Activated CD4-positive, alpha-beta memory T cell treated with anti-CD3 and anti-CD28 coated beads, Interleukin-2, amount 10 ng/mL, durations not matched to agents 7 days and 5 days (primary cell): Measurements from ENCODE around the gene ISM1. TPM values are rescaled to one million over a fixed set of nuclear protein-coding genes. Genes with fewer than 3 reads are reported as not detected.
A peak's percentile ranks its signal among the peaks of the same experiment; 100 is the strongest.

Experiments
- CTCF ChIA-PET: fragments of 350-600 bp; sonication (Branson Sonifier 250); formaldehyde crosslinking; loops from one replicate; lab custom pipeline; 2021; ENCODE audit warnings: antibody characterized with exemption, inconsistent platforms; lab: Charles Lee
- POLR2A ChIA-PET: fragments of 350-600 bp; sonication (Branson Sonifier 250); formaldehyde crosslinking; loops from one replicate; lab custom pipeline; 2021; ENCODE audit warnings: antibody characterized with exemption; lab: Charles Lee
- DNase-seq: peaks from one replicate; pipeline ENCODE4 v3.0.0-alpha.2; 2020
- H3K27ac Mint-ChIP-seq: one replicate; pipeline ENCODE4 v1.8.0; 2021; ENCODE audit warnings: mild to moderate bottlenecking, mixed read lengths
- H3K27me3 Mint-ChIP-seq: one replicate; pipeline ENCODE4 v1.8.0; 2021; ENCODE audit warnings: mixed read lengths
- H3K36me3 Mint-ChIP-seq: one replicate; pipeline ENCODE4 v1.8.0; 2021; ENCODE audit warnings: low read depth, mixed read lengths
- H3K4me1 Mint-ChIP-seq: one replicate; pipeline ENCODE4 v1.8.0; 2021; ENCODE audit warnings: mixed read lengths
- H3K4me3 Mint-ChIP-seq: one replicate; pipeline ENCODE4 v1.8.0; 2021; ENCODE audit warnings: mild to moderate bottlenecking, mixed read lengths
- H3K9me3 Mint-ChIP-seq: one replicate; pipeline ENCODE4 v1.8.0; 2021; ENCODE audit warnings: mixed read lengths
- total RNA-seq, 2 experiments: library from RNA; stranded (reverse); gene quantifications; one replicate each; pipeline ENCODE4 v1.2.3, GENCODE V29; 2021

ISM1 gene
- total RNA-seq, 2 experiments from 2014 or later: not detected

- Mint-ChIP-seq H3K4me1 (peaks cover 6% of the 10 kb centered on the region), H3K27me3 (peaks cover 46% of the 10 kb centered on the region), H3K9me3 (no peaks in the 10 kb centered on the region), H3K4me3 (no peak overlapping the region), H3K36me3 (no peaks in the 10 kb centered on the region), H3K27ac (no peak overlapping the region)
- ChIA-PET CTCF (no interaction called here), POLR2A (no interaction called here)
- no peak for DNase-seq
Measured at GRCh38 chr20:13211956-13212618, 9.0 kb upstream of the ISM1 start.

- ChIA-PET POLR2A (no interaction called here), CTCF (no interaction called here)
- Mint-ChIP-seq H3K4me1 (peaks cover 6% of the 10 kb centered on the region), H3K27ac (no peak overlapping the region), H3K4me3 (no peak overlapping the region), H3K9me3 (no peaks in the 10 kb centered on the region), H3K27me3 (peaks cover 51% of the 10 kb centered on the region), H3K36me3 (no peaks in the 10 kb centered on the region)
- no peak for DNase-seq
Measured at GRCh38 chr20:13212750-13213149, 8.3 kb upstream of the ISM1 start.

GRCh38 chr20:13213335-13213734 is 7.7 kb upstream of the ISM1 start:
- Mint-ChIP-seq H3K27me3 (peaks cover 57% of the 10 kb centered on the region), H3K27ac (no peak overlapping the region), H3K4me1 (peaks cover 6% of the 10 kb centered on the region), H3K36me3 (no peaks in the 10 kb centered on the region), H3K9me3 (no peaks in the 10 kb centered on the region), H3K4me3 (no peak overlapping the region)
- CTCF ChIA-PET: no interaction called here
- POLR2A ChIA-PET: no interaction called here
- DNase-seq: no peak

GRCh38 chr20:13216533-13216932 is 4.5 kb upstream of the ISM1 start:
- Mint-ChIP-seq H3K4me3 (no peak overlapping the region), H3K27me3 (peaks cover 78% of the 10 kb centered on the region), H3K36me3 (no peaks in the 10 kb centered on the region), H3K4me1 (peaks cover 16% of the 10 kb centered on the region), H3K27ac (no peak overlapping the region), H3K9me3 (no peaks in the 10 kb centered on the region)
- ChIA-PET POLR2A (no interaction called here), CTCF (no interaction called here)
- no peak for DNase-seq

GRCh38 chr20:13219327-13220193 is 1.5 kb upstream of the ISM1 start:
- ChIA-PET POLR2A (no interaction called here), CTCF (no interaction called here)
- H3K27me3 Mint-ChIP-seq: peaks cover 77% of the 10 kb centered on the region

GRCh38 chr20:13220194-13220903 is 725 bp upstream of the ISM1 start:
- Mint-ChIP-seq H3K36me3 (no peaks in the 10 kb centered on the region), H3K4me3 (peak overlapping the region; percentile 64), H3K27ac (no peak overlapping the region), H3K9me3 (no peaks in the 10 kb centered on the region), H3K27me3 (peaks cover 73% of the 10 kb centered on the region), H3K4me1 (peaks cover 15% of the 10 kb centered on the region)
- no peak for DNase-seq
- CTCF ChIA-PET: no interaction called here
- POLR2A ChIA-PET: no interaction called here

More at GRCh38 chr20:13219327-13220193, 1.5 kb upstream of the ISM1 start:
- Mint-ChIP-seq H3K36me3 (no peaks in the 10 kb centered on the region), H3K4me1 (peaks cover 15% of the 10 kb centered on the region), H3K9me3 (no peaks in the 10 kb centered on the region), H3K4me3 (peak overlapping the region; percentile 8), H3K27ac (no peak overlapping the region)
- no peak for DNase-seq

- H3K27ac Mint-ChIP-seq: no peak overlapping the region
- H3K36me3 Mint-ChIP-seq: no peaks in the 10 kb centered on the region
- POLR2A ChIA-PET: no interaction called here
- H3K27me3 Mint-ChIP-seq: peaks cover 68% of the 10 kb centered on the region
- H3K4me1 Mint-ChIP-seq: peaks cover 15% of the 10 kb centered on the region
- CTCF ChIA-PET: interaction anchor here (1.1 kb wide), 1 partner anchor 326 kb away, joined by 4 read pairs; no protein-coding TSS in a partner anchor
- H3K9me3 Mint-ChIP-seq: no peaks in the 10 kb centered on the region
- DNase-seq: no peak
- H3K4me3 Mint-ChIP-seq: no peak overlapping the region
Measured at GRCh38 chr20:13221313-13221672, 219 bp downstream of the ISM1 start.

- H3K4me3 Mint-ChIP-seq: peak overlapping the region; percentile 63
- ChIA-PET CTCF (interaction anchor here (1.1 kb wide), 1 partner anchor 325 kb away, joined by 4 read pairs; no protein-coding TSS in a partner anchor), POLR2A (no interaction called here)
- H3K4me1 Mint-ChIP-seq: peaks cover 15% of the 10 kb centered on the region
- H3K36me3 Mint-ChIP-seq: peaks cover 2% of the 10 kb centered on the region
- H3K27ac Mint-ChIP-seq: no peak overlapping the region
- peaks cover 67% of the 10 kb centered on the region for H3K27me3 Mint-ChIP-seq
- H3K9me3 Mint-ChIP-seq: peaks cover 4% of the 10 kb centered on the region
- DNase-seq: peak; percentile 67
Measured at GRCh38 chr20:13221673-13222318, 722 bp downstream of the ISM1 start.

- peaks cover 15% of the 10 kb centered on the region for H3K4me1 Mint-ChIP-seq
- POLR2A ChIA-PET: no interaction called here
- H3K27me3 Mint-ChIP-seq: peaks cover 66% of the 10 kb centered on the region
- peaks cover 4% of the 10 kb centered on the region for H3K9me3 Mint-ChIP-seq
- CTCF ChIA-PET: interaction anchor here (1.1 kb wide), 1 partner anchor 324 kb away, joined by 4 read pairs; no protein-coding TSS in a partner anchor
- no peak for DNase-seq
- H3K27ac Mint-ChIP-seq: no peak overlapping the region
- H3K36me3 Mint-ChIP-seq: peaks cover 2% of the 10 kb centered on the region
- peak overlapping the region; percentile 63 for H3K4me3 Mint-ChIP-seq
Measured at GRCh38 chr20:13222319-13222716, 1.2 kb downstream of the ISM1 start.

GRCh38 chr20:13223736-13224520 is 2.9 kb downstream of the ISM1 start:
- no peak for DNase-seq
- ChIA-PET POLR2A (no interaction called here), CTCF (no interaction called here)
- Mint-ChIP-seq H3K27ac (no peak overlapping the region), H3K4me3 (no peak overlapping the region), H3K36me3 (peaks cover 4% of the 10 kb centered on the region), H3K4me1 (peaks cover 19% of the 10 kb centered on the region), H3K27me3 (peaks cover 53% of the 10 kb centered on the region), H3K9me3 (peaks cover 4% of the 10 kb centered on the region)

GRCh38 chr20:13226367-13226766 is 5.3 kb downstream of the ISM1 start:
- ChIA-PET CTCF (no interaction called here), POLR2A (no interaction called here)
- Mint-ChIP-seq H3K27ac (no peak overlapping the region), H3K36me3 (peaks cover 4% of the 10 kb centered on the region), H3K9me3 (peaks cover 4% of the 10 kb centered on the region), H3K4me3 (no peak overlapping the region), H3K4me1 (peaks cover 32% of the 10 kb centered on the region), H3K27me3 (peaks cover 37% of the 10 kb centered on the region)
- no peak for DNase-seq

GRCh38 chr20:13228771-13229170 is 7.7 kb downstream of the ISM1 start:
- CTCF ChIA-PET: no interaction called here

More at GRCh38 chr20:13228771-13229170, 7.7 kb downstream of the ISM1 start:
- no peak for DNase-seq
- peaks cover 21% of the 10 kb centered on the region for H3K27me3 Mint-ChIP-seq
- no peak overlapping the region for H3K27ac Mint-ChIP-seq
- H3K9me3 Mint-ChIP-seq: peaks cover 4% of the 10 kb centered on the region
- no peak overlapping the region for H3K4me3 Mint-ChIP-seq
- peaks cover 36% of the 10 kb centered on the region for H3K4me1 Mint-ChIP-seq
- POLR2A ChIA-PET: interaction anchor here (1.1 to 2.4 kb wide), 2 partner anchors 12 to 20 kb away, joined by 3 to 8 read pairs; no protein-coding TSS in a partner anchor
- H3K36me3 Mint-ChIP-seq: peaks cover 4% of the 10 kb centered on the region
